GM19239 (cell line): Measurements from ENCODE around the gene TCF4.

Source experiments
- DNase-seq: peaks from one replicate; pipeline ENCODE4 v3.0.0; 2011; ENCODE audit warnings: low spot score; ENCODE audit not compliant: insufficient read length
- FAIRE-seq: peaks from 2 replicates; lab custom pipeline; 2011; peaks lifted over from hg19 to GRCh38; lab: Jason Lieb, UNC

The TCF4 gene

DNA sequence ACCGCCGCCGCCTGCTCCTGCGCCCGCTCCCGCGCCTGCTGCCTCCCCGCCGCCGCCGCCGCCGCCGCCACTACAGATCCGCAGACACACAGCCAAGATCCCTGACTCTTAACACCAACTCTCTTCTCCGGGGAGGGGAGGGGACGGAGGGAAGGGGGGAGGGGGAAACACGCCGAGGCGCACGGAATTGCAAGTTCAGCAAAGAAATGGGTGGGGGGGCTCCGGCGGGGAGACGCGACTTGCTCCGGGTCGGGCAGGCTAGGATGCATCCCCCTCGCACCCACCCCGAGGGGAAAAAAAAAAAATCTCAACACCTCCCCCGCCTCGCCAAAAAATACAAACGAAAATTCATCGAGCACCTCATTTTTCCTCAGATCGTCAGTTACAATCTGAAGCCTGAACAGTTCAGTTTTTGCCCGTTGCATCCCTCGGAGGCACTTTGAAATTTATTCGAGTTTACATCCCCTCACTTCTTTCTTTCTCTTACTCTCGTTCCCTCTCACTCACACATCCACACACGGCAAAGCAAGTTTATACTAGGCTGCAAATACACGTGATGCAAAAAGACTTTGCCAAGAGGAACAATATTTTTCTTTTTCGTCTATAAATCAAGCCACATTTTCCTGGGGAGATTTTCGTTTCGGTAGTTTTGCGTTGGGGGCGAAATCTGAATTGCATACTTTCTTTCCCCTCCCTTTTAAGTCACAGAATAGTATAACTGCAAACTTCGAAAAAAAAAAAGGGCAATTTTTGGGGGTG is at the start of gene TCF4:
TSS of gene TCF4 (minus strand) at position 82 of the 759 bp plus-strand sequence. CDS start 1,076 bp downstream, outside the sequence.
- FAIRE-seq (peak; percentile 61), DNase-seq (no peak)

GRCh38 chr18:55637204-55637603 is 49.2 kb upstream of the TCF4 start:
- FAIRE-seq (no peak), DNase-seq (no peak)

GRCh38 chr18:55635439-55635838 is 47.4 kb upstream of the TCF4 start:
- FAIRE-seq (no peak), DNase-seq (no peak)

DNA sequence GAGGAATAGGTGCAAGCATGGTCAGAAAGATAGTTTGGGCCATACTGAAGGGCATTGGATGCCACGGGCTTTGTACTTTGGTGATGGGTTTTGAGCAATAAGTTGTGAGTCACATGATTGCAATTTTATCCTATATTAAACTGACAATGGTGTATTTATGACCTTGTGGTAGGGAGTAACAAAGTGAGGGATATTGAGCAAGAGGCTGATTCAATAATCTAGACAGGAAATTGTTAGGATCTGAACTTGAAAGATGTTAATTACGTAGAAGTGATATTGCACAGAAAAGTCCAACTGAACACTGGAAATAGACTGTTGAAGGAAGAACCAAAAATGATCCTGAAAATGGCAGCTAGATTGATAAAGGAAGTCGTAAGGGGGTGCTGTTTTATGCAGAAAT is 46.6 kb upstream of the TCF4 start:
- no peak for DNase-seq

GRCh38 chr18:55633032-55633431 is 45.0 kb upstream of the TCF4 start:
- no peak for DNase-seq
- no peak for FAIRE-seq

More for the DNA sequence above, 46.6 kb upstream of the TCF4 start:
- no peak for FAIRE-seq

- no peak for DNase-seq
- no peak for FAIRE-seq
Observed at GRCh38 chr18:55629133-55629532, 41.1 kb upstream of the TCF4 start.

DNA sequence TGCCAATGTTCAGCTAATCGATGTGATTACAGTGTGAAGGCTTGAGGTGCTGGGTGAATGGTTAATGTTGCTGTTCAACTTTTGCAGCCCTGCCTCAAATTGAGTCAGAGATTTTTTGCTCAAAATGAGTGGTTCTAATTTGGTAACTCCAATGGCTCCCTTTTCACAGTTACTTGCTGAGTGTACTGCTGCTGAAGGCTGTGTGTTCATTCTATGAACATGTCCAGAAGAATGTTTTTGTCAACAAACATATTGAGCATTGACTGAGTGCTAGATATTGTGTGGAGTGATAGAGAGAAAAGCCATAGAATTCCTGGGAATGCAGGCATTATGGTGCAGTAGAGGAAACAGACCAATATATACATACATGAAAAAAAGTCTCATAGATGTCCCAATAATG is 39.0 kb upstream of the TCF4 start:
- FAIRE-seq (no peak), DNase-seq (no peak)

DNA sequence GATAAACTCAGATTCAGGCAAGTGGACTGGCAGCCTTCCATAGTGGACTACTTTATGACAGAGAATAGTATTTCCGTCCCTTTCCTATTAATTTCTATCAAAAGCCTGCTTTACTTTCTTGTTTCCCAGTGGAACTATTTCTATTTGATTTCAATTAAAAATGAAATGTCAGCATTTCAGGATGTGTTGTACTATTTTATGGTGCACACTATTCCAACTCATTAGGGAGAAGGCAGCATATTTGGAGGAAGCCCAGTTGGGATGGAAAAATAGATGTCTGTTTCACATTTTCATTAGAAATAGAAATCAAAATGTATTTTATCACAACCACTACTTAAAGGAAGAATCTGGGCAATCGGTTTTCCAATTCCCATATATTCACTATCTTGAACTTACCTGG is 37.9 kb upstream of the TCF4 start:
- FAIRE-seq = no peak
- no peak for DNase-seq

- DNase-seq (no peak), FAIRE-seq (no peak)
Observed at GRCh38 chr18:55623626-55624025, 35.6 kb upstream of the TCF4 start.

- no peak for FAIRE-seq
- no peak for DNase-seq
Observed at GRCh38 chr18:55610506-55610905, 22.5 kb upstream of the TCF4 start.

DNA sequence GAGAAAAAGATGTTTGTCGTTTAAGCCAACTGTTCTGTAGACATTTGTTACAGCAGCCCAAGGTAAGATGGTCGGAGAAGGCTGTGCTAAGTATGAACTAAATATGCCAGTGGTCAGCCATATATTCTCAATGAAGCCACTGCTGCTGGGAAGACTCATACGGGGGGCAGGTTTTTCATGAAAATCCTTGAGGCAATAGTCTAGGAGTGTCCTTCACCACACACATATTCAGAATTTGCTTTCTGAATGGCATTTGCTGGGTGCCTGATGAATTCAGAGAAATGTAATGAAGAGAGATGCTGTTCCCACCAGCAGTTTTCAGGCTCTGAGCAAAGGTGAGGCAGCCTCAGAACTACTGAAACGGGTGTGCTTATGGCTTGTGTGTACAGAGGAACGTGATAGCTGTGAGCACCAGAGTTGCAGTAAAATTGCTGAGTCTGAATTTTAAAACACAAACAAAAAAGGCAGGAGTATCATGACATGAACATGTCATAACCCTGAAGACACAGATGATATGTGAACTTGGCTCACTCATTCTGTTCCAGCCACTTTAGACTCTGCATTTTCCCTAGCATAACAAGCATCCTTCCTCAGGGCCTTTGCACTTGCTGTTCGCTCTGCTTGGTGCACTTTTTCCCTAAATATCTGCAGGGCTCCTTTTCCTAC is 21.3 kb upstream of the TCF4 start:
- FAIRE-seq (no peak), DNase-seq (no peak)

- no peak for FAIRE-seq
- DNase-seq = no peak
Observed at GRCh38 chr18:55608497-55608896, 20.5 kb upstream of the TCF4 start.

- FAIRE-seq = no peak
- DNase-seq = no peak
Observed at GRCh38 chr18:55607773-55608172, 19.8 kb upstream of the TCF4 start.

GRCh38 chr18:55605733-55606338 is 17.8 kb upstream of the TCF4 start:
- no peak for DNase-seq
- FAIRE-seq = peak; percentile 26

- no peak for DNase-seq
- FAIRE-seq = no peak
Observed at GRCh38 chr18:55603775-55604174, 15.8 kb upstream of the TCF4 start.

- no peak for FAIRE-seq
Observed at GRCh38 chr18:55593888-55594287, 5.9 kb upstream of the TCF4 start.

DNA sequence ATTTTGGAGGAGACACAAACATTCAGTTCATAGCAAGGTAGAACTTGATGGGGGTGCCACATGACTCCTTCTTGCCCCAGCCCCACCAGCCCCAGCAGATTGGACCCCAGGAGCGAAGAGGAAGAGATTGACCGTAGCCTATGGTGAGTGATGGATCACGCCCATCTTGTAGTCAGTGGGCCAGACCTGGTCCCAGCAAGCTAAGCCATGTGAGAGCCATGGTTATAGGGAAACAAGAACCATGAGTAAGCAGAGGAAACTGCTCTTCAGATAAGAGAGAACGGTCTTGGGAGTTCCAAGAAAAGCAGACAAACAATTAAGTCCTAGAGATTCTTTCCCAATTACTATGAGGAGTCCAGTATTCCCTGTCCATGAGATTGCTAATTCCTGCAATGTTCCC is 4.6 kb upstream of the TCF4 start:
- no peak for DNase-seq
- no peak for FAIRE-seq

More at GRCh38 chr18:55593888-55594287, 5.9 kb upstream of the TCF4 start:
- no peak for DNase-seq

DNA sequence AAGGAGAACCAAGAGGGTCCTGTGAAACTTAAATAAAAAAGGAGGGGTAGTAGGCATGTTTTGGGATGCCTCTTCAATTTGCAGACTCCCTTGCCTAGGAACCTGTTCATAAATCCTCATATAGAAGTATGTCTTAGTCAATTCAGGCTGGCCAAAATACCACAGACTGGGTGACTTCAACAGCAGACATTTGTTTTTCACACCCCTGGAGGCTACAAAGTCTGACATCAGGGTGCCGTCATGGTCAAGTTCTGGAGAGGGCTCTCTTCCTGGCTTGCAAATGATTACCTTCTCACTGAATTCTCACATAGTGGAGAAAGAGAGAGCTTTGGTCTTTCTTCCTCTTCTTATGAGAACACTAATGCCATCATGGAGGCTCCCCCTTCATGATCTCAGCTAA is 4.1 kb upstream of the TCF4 start:
- no peak for DNase-seq
- FAIRE-seq = no peak

DNA sequence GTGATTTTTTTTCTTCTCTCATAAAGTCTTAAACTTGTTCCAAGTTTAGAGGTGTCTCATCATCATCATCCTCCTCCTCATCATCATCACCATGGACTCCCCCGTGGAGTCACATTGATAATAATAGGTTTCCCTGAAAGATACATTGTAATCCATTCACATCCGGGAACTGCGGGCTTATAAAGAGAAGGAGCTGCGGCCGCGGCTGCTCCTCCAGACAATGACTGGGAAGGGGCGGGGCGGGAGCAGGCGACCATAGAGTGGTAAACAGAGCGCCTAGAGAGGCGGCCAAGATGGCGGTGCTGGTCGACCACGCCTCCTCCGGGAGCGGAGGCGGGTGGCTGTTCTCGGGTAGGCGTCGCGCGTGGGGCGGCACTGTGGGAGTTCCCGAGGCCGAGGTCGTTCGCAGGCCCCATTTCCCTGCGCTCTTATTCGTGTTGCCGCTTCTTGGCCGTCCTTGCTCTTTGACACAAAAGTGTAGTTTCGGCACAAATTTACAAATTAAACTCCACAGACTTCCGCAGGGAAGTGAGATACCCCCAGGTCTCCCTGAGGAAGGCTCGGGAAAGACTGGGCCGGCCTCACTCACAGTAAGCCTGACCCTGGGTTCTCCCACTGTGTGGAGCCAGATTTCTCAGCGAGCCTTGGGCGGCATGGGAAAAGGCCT is 1.8 kb upstream of the TCF4 start:
- FAIRE-seq = peak; percentile 60
- peak; percentile 60 for DNase-seq

- DNase-seq (no peak), FAIRE-seq (peak; percentile 35)
Observed at GRCh38 chr18:55588870-55589595, 1.0 kb upstream of the TCF4 start.
